ENCODE measurements around the gene LGMN. TPM values are rescaled to one million over a fixed set of nuclear protein-coding genes. Genes with fewer than 3 reads are reported as not detected.

The LGMN gene
- total and polyA plus RNA-seq, 2 of the 8 experiments (the other 6 are each of a cell fraction or from before 2014, with no cell fraction given): 57.4 to 83.4 TPM

DNA sequence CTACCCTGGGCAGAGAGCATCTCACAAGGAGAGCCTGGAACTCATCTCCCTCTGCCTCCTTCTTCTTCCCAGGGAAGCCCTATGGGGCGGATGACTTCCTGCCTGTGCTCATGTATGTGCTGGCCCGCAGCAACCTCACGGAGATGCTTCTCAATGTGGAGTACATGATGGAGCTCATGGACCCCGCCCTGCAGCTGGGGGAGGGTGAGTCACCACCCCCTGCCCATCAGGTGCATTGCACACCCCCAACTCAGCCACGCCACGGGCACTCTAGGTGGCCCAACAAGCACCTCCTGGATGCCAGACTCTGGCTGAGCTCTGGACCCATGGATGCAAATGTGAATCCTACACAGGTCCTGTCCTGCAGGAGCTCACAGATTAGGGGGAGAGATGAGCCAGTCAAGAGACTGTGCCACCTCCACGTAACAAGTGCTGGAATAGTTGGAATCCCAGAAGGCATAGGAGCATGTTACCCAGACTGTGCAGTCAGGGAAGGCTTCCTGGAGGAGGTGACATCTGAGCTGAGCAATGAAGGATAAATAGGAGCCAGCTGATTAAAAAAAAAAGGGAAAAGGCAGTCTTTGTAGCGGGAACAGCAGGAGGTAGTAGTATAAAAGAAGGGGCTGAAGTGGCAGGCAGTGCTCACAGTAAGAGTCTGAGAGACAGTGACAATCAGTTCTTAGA is 71.9 kb downstream of the LGMN start:
- POLR2A ChIA-PET (ENCODE audit: partially characterized antibody): no interaction called here
- no peak for DNase-seq (ENCODE audit: low read depth in 1 of 2, low spot score in 2 of 2)
- Histone ChIP-seq H3K56ac (replicated peaks; ENCODE audit: insufficient read length, low read depth, low read length) (no peak overlapping the region), H2BK15ac (ENCODE audit: low read length) (no peak overlapping the region), H3K18ac (ENCODE audit: extremely low read depth, low read length) (no peak overlapping the region), H3K36me3 (ENCODE audit: control insufficient read depth in 2 of 4, insufficient read depth in 4 of 4, low read length in 3 of 4) (no peaks in the 10 kb centered on the region), H3K23ac (ENCODE audit: insufficient read length) (no peak overlapping the region), H2BK120ac (replicated peaks; ENCODE audit: low read depth, low read length) (no peak overlapping the region), H2BK20ac (ENCODE audit: low read length) (no peak overlapping the region), H3K4me3 (ENCODE audit: extremely low read depth in 1 of 4, insufficient read depth in 2 of 4, low read depth in 3 of 4, low read length in 4 of 4) (no peak overlapping the region), H3K27me3 (replicated peaks in 1 of 4; ENCODE audit: control insufficient read depth in 3 of 4, extremely low read depth in 1 of 4, insufficient read depth in 3 of 4, low read length in 3 of 4) (no peaks in the 10 kb centered on the region), H4K8ac (ENCODE audit: extremely low read depth, insufficient read depth, low read length) (no peak overlapping the region), H3K4me2 (ENCODE audit: insufficient read depth in 1 of 2, low read depth in 2 of 2, low read length in 2 of 2) (no peak overlapping the region), H4K20me1 (replicated peaks in 1 of 2; ENCODE audit: control insufficient read depth in 1 of 2, insufficient read depth in 2 of 2, low read length in 2 of 2) (peaks cover 0 to 4% of the 10 kb centered on the region in 2 experiments), H3K27ac (ENCODE audit: low read depth, low read length) (no peak overlapping the region), H2BK5ac (ENCODE audit: low read depth, low read length) (no peak overlapping the region), H3K79me1 (ENCODE audit: low read depth, low read length) (no peaks in the 10 kb centered on the region), H3K9ac (replicated peaks in 1 of 4; ENCODE audit: extremely low read depth in 1 of 4, low read depth in 3 of 4, low read length in 3 of 4) (no peak overlapping the region), H3K14ac (ENCODE audit: insufficient read length) (no peak overlapping the region), H2AFZ (ENCODE audit: low read length) (no peak overlapping the region), H3K9me3 (ENCODE audit: insufficient read depth in 2 of 2, low read depth in 1 of 2, low read length in 1 of 2) (no peaks in the 10 kb centered on the region), H3K4ac (replicated peaks; ENCODE audit: insufficient read length, low read depth, low read length) (no peak overlapping the region), H2AK5ac (ENCODE audit: low read depth, low read length) (no peak overlapping the region), H4K91ac (replicated peaks; ENCODE audit: insufficient read length, low read length) (no peak overlapping the region), H3K23me2 (ENCODE audit: low read depth, low read length) (peaks cover 11% of the 10 kb centered on the region; the same call in 1 of the 2 replicates), H3K4me1 (replicated peaks in 1 of 4; ENCODE audit: control insufficient read depth in 3 of 4, insufficient read depth in 4 of 4, low read length in 3 of 4) (no peaks in the 10 kb centered on the region; a peak in 1 of 7 replicates), H2BK12ac (ENCODE audit: low read depth, low read length) (no peak overlapping the region), H4K5ac (ENCODE audit: insufficient read length, low read depth, low read length) (no peak overlapping the region), H3K79me2 (ENCODE audit: control insufficient read depth in 1 of 2, insufficient read depth in 2 of 2, low read length in 2 of 2) (no peaks in the 10 kb centered on the region)
- no peak for FAIRE-seq
- WGBS, 2 experiments (ENCODE audit: extremely low coverage in 1 of 2, insufficient coverage in 1 of 2, insufficient read length in 1 of 2, insufficient replicate concordance in 2 of 2, low coverage in 1 of 2, low lambda C conversion rate in 2 of 2, missing lambda C conversion rate in 1 of 2): 86% methylated on average over 8 of the region's 8 CpGs; no CpG with 5 or more reads in 1 of the 2 experiments
- CTCF ChIA-PET (ENCODE audit: partially characterized antibody): interaction anchor here (0.5 to 1.5 kb wide), 4 partner anchors 38 to 99 kb away, joined by 3 to 6 read pairs (median 3); no protein-coding TSS in a partner anchor
- TF ChIP-seq YY1 (IDR thresholded peaks at IDR 0.05; ENCODE audit: low read depth, low read length): no peak
- TF ChIP-seq HDAC2 (IDR thresholded peaks at IDR 0.05; ENCODE audit: borderline replicate concordance in 1 of 2, low read depth in 2 of 2, low read length in 2 of 2): no peak
- TF ChIP-seq, protein P1, sequence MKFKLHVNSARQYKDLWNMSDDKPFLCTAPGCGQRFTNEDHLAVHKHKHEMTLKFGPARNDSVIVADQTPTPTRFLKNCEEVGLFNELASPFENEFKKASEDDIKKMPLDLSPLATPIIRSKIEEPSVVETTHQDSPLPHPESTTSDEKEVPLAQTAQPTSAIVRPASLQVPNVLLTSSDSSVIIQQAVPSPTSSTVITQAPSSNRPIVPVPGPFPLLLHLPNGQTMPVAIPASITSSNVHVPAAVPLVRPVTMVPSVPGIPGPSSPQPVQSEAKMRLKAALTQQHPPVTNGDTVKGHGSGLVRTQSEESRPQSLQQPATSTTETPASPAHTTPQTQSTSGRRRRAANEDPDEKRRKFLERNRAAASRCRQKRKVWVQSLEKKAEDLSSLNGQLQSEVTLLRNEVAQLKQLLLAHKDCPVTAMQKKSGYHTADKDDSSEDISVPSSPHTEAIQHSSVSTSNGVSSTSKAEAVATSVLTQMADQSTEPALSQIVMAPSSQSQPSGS (IDR thresholded peaks at IDR 0.05; ENCODE audit: low read length): no peak
- TF ChIP-seq NRF1 (IDR thresholded peaks at IDR 0.05; ENCODE audit: low read depth, low read length): no peak
- TF ChIP-seq FOSL1 (IDR thresholded peaks at IDR 0.05; ENCODE audit: insufficient read depth, low read depth, low read length): no peak
- TF ChIP-seq EP300 (IDR thresholded peaks at IDR 0.05; ENCODE audit: borderline replicate concordance in 1 of 2, low read depth in 2 of 2, low read length in 2 of 2): no peak
- TF ChIP-seq TAF1 (IDR thresholded peaks at IDR 0.05; ENCODE audit: low read depth, low read length): no peak
- no peak for TF ChIP-seq TCF12 (IDR thresholded peaks at IDR 0.05; ENCODE audit: low read depth, low read length)
- TF ChIP-seq SP2 (IDR thresholded peaks at IDR 0.05; ENCODE audit: low read length): no peak
- TF ChIP-seq GABPA (IDR thresholded peaks at IDR 0.05; ENCODE audit: borderline replicate concordance, insufficient read depth, low read length): no peak
- TF ChIP-seq, protein P2, sequence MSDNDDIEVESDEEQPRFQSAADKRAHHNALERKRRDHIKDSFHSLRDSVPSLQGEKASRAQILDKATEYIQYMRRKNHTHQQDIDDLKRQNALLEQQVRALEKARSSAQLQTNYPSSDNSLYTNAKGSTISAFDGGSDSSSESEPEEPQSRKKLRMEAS (IDR thresholded peaks at IDR 0.05): no peak

Measured in H1 (cell line).